Activated B cell treated with CpG ODN at 0.5 μM for 24 hours (primary cell): Measurements from ENCODE around the gene RPL27A. TPM values are rescaled to one million over a fixed set of nuclear protein-coding genes. Genes with fewer than 3 reads are reported as not detected.

Source experiments
- ATAC-seq: fragments of 200-7000 bp; cut with Tn5 transposase; one replicate; pipeline ENCODE4 v1.10.0; 2021; ENCODE audit warnings: low read depth, mild to moderate bottlenecking, moderate library complexity
- CTCF ChIA-PET: fragments of 350-600 bp; sonication (Branson Sonifier 250); formaldehyde crosslinking; loops from one replicate; lab custom pipeline; 2021; ENCODE audit warnings: antibody characterized with exemption; lab: Charles Lee
- POLR2A ChIA-PET: fragments of 350-600 bp; sonication (Branson Sonifier 250); formaldehyde crosslinking; loops from one replicate; lab custom pipeline; 2021; ENCODE audit warnings: antibody characterized with exemption; lab: Charles Lee
- DNase-seq: peaks from one replicate; pipeline ENCODE4 v3.0.0; 2022
- H3K27ac Mint-ChIP-seq: one replicate; pipeline ENCODE4 v1.8.0; 2020; ENCODE audit warnings: mixed read lengths
- H3K27me3 Mint-ChIP-seq: one replicate; pipeline ENCODE4 v1.8.0; 2021; ENCODE audit warnings: mixed read lengths
- H3K36me3 Mint-ChIP-seq: one replicate; pipeline ENCODE4 v1.8.0; 2021; ENCODE audit warnings: low read depth, mixed read lengths
- H3K4me1 Mint-ChIP-seq: one replicate; pipeline ENCODE4 v1.8.0; 2021; ENCODE audit warnings: mixed read lengths
- H3K4me3 Mint-ChIP-seq: one replicate; pipeline ENCODE4 v1.8.0; 2020; ENCODE audit warnings: mild to moderate bottlenecking, mixed read lengths
- H3K9me3 Mint-ChIP-seq: one replicate; pipeline ENCODE4 v1.8.0; 2020; ENCODE audit warnings: mixed read lengths
- intact Hi-C: fragments of 100-400 bp; cut with micrococcal nuclease; formaldehyde crosslinking; loops from one replicate; pipeline ENCODE4 v1.15.1; 2024
- total RNA-seq: library from RNA; stranded (reverse); gene quantifications from 2 replicates; pipeline ENCODE4 v1.2.3, GENCODE V29; 2022
- TF ChIP-seq, protein P1 (sequence below): fragments of 200-600 bp; IDR thresholded peaks from one replicate; pipeline ENCODE4 v1.8.0; 2022; ENCODE audit warnings: antibody characterized with exemption, mild to moderate bottlenecking

Gene RPL27A
- total RNA-seq, 1 donor from 2014 or later = 1,592 TPM

DNA sequence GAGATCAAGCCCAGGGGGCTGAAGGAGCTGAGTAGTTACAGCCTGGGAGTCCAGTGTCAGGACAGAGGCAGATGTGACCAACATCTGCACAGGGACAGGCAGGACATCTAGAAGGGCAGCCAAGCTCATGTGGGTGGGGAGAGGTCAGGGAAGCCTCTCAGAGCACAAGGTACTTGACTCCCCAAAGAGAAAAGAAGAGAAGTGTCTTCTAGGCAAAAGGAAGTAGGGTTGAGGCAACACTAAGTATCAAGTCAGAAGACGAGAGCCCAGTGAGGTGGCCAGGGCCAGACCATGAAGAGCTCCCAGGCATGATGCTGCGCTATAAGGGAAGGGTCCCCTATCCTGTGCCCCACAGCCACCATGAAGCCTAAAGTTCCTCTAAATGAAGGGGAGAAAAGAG lies 21.5 kb downstream of the RPL27A start:
- Mint-ChIP-seq H3K27me3 (no peaks in the 10 kb centered on the region), H3K9me3 (no peaks in the 10 kb centered on the region), H3K4me3 (no peak overlapping the region), H3K36me3 (no peaks in the 10 kb centered on the region), H3K4me1 (peaks cover 9% of the 10 kb centered on the region), H3K27ac (no peak overlapping the region)
- ATAC-seq = no peak
- intact Hi-C loops = no loop called here
- TF ChIP-seq, protein P1, sequence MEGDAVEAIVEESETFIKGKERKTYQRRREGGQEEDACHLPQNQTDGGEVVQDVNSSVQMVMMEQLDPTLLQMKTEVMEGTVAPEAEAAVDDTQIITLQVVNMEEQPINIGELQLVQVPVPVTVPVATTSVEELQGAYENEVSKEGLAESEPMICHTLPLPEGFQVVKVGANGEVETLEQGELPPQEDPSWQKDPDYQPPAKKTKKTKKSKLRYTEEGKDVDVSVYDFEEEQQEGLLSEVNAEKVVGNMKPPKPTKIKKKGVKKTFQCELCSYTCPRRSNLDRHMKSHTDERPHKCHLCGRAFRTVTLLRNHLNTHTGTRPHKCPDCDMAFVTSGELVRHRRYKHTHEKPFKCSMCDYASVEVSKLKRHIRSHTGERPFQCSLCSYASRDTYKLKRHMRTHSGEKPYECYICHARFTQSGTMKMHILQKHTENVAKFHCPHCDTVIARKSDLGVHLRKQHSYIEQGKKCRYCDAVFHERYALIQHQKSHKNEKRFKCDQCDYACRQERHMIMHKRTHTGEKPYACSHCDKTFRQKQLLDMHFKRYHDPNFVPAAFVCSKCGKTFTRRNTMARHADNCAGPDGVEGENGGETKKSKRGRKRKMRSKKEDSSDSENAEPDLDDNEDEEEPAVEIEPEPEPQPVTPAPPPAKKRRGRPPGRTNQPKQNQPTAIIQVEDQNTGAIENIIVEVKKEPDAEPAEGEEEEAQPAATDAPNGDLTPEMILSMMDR = no peak
- no peak for DNase-seq
- CTCF ChIA-PET = interaction anchor here (0.5 kb wide), 1 partner anchor 451 kb away, joined by 3 read pairs; no protein-coding TSS in a partner anchor
- POLR2A ChIA-PET = no interaction called here

- ATAC-seq = no peak
- POLR2A ChIA-PET = no interaction called here
- H3K9me3 Mint-ChIP-seq = no peaks in the 10 kb centered on the region
These were observed 22.6 kb downstream of the RPL27A start for GRCh38 chr11:8705146-8705545.

GRCh38 chr11:8706673-8707432 lies 24.3 kb downstream of the RPL27A start:
- Mint-ChIP-seq H3K9me3 (no peaks in the 10 kb centered on the region), H3K4me3 (no peak overlapping the region), H3K27ac (no peak overlapping the region), H3K36me3 (no peaks in the 10 kb centered on the region), H3K4me1 (no peaks in the 10 kb centered on the region), H3K27me3 (no peaks in the 10 kb centered on the region)
- TF ChIP-seq, protein P1 = no peak
- intact Hi-C loops = no loop called here
- ChIA-PET POLR2A (no interaction called here), CTCF (no interaction called here)
- no peak for DNase-seq
- no peak for ATAC-seq

More at GRCh38 chr11:8705146-8705545, 22.6 kb downstream of the RPL27A start:
- Mint-ChIP-seq H3K4me3 (no peak overlapping the region), H3K4me1 (peaks cover under 1% of the 10 kb centered on the region), H3K36me3 (no peaks in the 10 kb centered on the region), H3K27ac (no peak overlapping the region), H3K27me3 (no peaks in the 10 kb centered on the region)
- no peak for DNase-seq
- CTCF ChIA-PET = no interaction called here
- intact Hi-C loops = no loop called here
- TF ChIP-seq, protein P1 = no peak

DNA sequence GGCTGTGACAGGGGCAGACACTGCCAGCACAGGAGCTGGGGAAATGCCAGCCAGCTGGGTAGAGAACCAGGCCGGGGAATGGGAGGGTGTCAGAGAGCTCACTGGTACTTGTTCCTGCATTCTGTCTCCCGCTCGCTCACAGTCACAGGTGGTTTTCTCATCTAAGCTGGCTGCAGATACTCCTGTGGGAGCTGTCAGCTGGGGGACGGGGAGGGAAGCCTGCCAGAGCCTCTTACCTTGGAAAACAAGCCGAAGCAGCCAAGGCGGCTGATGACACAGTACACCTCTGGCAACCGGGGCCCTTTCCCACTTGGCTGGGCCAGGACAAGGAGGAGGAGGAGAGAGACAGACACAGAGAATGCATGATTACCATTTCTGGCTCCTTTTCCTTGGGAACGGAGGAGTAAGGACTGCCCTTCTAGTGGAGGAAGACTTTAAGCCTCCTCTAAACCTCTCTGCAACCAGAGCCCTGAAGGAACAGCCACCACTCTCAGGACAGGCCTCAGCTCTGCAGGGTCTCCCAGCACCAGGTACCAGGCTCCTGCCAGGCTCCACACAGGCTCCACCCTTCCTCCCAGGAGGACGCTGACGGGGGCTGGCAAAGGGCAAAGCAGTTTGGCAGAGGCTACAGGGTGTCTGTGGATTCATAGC lies 25.1 kb downstream of the RPL27A start:
- Mint-ChIP-seq H3K4me1 (no peaks in the 10 kb centered on the region), H3K4me3 (no peak overlapping the region), H3K27me3 (no peaks in the 10 kb centered on the region), H3K36me3 (no peaks in the 10 kb centered on the region), H3K27ac (no peak overlapping the region), H3K9me3 (no peaks in the 10 kb centered on the region)
- ChIA-PET CTCF (no interaction called here), POLR2A (interaction anchor here (0.6 kb wide), 1 partner anchor 27 kb away, joined by 5 read pairs; no protein-coding TSS in a partner anchor)
- DNase-seq = no peak
- TF ChIP-seq, protein P1 = no peak
- no peak for ATAC-seq
- intact Hi-C loops = no loop called here

DNA sequence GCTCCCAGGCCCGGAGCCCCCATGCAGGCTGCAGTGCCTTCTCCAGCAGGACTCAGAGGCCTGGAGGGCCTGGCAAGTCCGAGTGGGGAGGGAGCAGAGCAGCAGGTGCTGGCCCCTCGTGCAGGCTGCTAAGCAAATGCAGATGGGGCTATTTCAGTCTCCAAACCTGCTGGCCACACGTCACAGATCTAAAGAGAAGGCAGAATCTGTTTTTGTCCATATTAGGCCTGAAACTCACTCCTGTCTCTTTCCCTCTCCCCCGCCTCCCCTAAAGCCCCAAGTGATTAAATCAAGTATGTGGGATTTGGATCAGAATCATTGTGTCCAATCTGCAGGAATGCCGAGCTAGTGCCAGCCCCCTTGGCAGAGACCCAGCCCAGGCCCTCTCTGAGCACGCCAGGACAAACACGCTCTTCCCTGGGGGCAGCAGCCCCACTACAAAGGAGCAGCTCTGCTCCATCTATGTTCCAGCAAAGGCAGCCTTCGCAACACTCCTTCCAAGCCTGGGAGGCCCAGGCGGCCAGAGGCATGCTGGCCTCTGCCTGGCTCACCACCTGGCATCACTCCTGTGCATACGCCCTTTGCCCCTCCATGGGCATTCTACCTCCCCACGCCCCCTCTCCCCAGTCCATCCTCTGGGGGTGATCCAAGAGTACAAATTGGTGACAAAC lies 26.5 kb downstream of the RPL27A start:
- Mint-ChIP-seq H3K36me3 (no peaks in the 10 kb centered on the region), H3K27ac (no peak overlapping the region)

More for the DNA sequence above, 26.5 kb downstream of the RPL27A start:
- Mint-ChIP-seq H3K9me3 (no peaks in the 10 kb centered on the region), H3K4me3 (no peak overlapping the region), H3K27me3 (no peaks in the 10 kb centered on the region), H3K4me1 (no peaks in the 10 kb centered on the region)
- POLR2A ChIA-PET = no interaction called here
- ATAC-seq (no peak), DNase-seq (no peak)
- TF ChIP-seq, protein P1 = no peak
- intact Hi-C loops = no loop called here
- CTCF ChIA-PET = no interaction called here
